IMR-90 (cell line): ENCODE results near the gene OPN1SW. TPM values are rescaled to one million over a fixed set of nuclear protein-coding genes. Genes with fewer than 3 reads are reported as not detected.

Source experiments
- ATAC-seq: fragments of 200-7000 bp; cut with Tn5 transposase; 2 replicates; pipeline ENCODE4 v1.9.1; 2020; ENCODE audit warnings: low read depth, mild to moderate bottlenecking, moderate library complexity
- BruUV-seq: library from RNA; stranded (reverse); fragments of 400-500 nt; replicated peaks from 2 replicates; lab custom pipeline; 2021; lab: Mats Ljungman, UMichigan
- CTCF ChIA-PET: fragments of 300-600 bp; formaldehyde crosslinking; extraction: SDS; loops from one replicate; lab custom pipeline; 2021; ENCODE audit warnings: antibody characterized with exemption; lab: Yijun Ruan, JAX
- POLR2A ChIA-PET: fragments of 300-600 bp; sonication (Branson Sonifier 250); formaldehyde crosslinking; loops from one replicate; lab custom pipeline; 2022; ENCODE audit warnings: antibody characterized with exemption; ENCODE audit not compliant: unreplicated experiment; lab: Charles Lee
- DNase-seq: peaks from one replicate; pipeline ENCODE4 v3.0.0; 2013
- H2AFZ ChIP-seq: replicated peaks from 2 replicates; pipeline ENCODE3; 2013; ENCODE audit warnings: low read length, mild to moderate bottlenecking; ENCODE audit not compliant: poor library complexity
- H2AK5ac ChIP-seq: 2 replicates; pipeline ENCODE4 v1.6.1; 2013; ENCODE audit warnings: low read depth, low read length, inconsistent platforms
- H2AK9ac ChIP-seq: replicated peaks from 2 replicates; pipeline ENCODE3; 2013; ENCODE audit warnings: mild to moderate bottlenecking, low read depth, low read length, moderate library complexity; ENCODE audit not compliant: poor library complexity
- H2BK120ac ChIP-seq: 2 replicates; pipeline ENCODE4 v1.6.1; 2013; ENCODE audit warnings: low read depth, low read length, inconsistent platforms
- H2BK15ac ChIP-seq: 3 replicates; pipeline ENCODE4 v1.6.1; 2013; ENCODE audit warnings: low read depth, low read length, inconsistent platforms
- H2BK20ac ChIP-seq: 2 replicates; pipeline ENCODE4 v1.6.1; 2013; ENCODE audit warnings: low read depth, mild to moderate bottlenecking, inconsistent platforms, low read length, moderate library complexity
- H2BK5ac ChIP-seq: 2 replicates; pipeline ENCODE4 v1.6.1; 2013; ENCODE audit warnings: mild to moderate bottlenecking, low read depth, low read length, inconsistent platforms; ENCODE audit not compliant: poor library complexity, severe bottlenecking
- H3K14ac ChIP-seq: replicated peaks from 2 replicates; pipeline ENCODE4 v1.6.1; 2013; ENCODE audit warnings: low read depth, low read length, inconsistent platforms
- H3K18ac ChIP-seq: 2 replicates; pipeline ENCODE4 v1.6.1; 2013; ENCODE audit warnings: low read depth, low read length, control low read depth
- H3K23ac ChIP-seq: 2 replicates; pipeline ENCODE4 v1.6.1; 2013; ENCODE audit warnings: low read depth, low read length, inconsistent platforms
- H3K27ac ChIP-seq: 2 replicates; pipeline ENCODE4 v1.5.1; 2013; ENCODE audit warnings: mild to moderate bottlenecking, control low read depth, low read length; ENCODE audit not compliant: insufficient read depth
- H3K27me3 ChIP-seq: 2 replicates; pipeline ENCODE4 v1.6.1; 2013; ENCODE audit warnings: low read length; ENCODE audit not compliant: control insufficient read depth, insufficient read depth
- H3K36me3 ChIP-seq: 2 replicates; pipeline ENCODE4 v1.6.1; 2013; ENCODE audit warnings: low read length, mixed read lengths; ENCODE audit not compliant: control insufficient read depth, insufficient read depth
- H3K4ac ChIP-seq: 2 replicates; pipeline ENCODE4 v1.6.1; 2013; ENCODE audit warnings: low read depth, low read length, inconsistent platforms
- H3K4me1 ChIP-seq: 2 replicates; pipeline ENCODE4 v1.6.1; 2013; ENCODE audit warnings: low read length, mixed read lengths; ENCODE audit not compliant: control insufficient read depth, insufficient read depth
- H3K4me2 ChIP-seq: 2 replicates; pipeline ENCODE4 v1.6.1; 2013; ENCODE audit warnings: low read depth, mild to moderate bottlenecking, control low read depth, low read length, moderate library complexity
- H3K4me3 ChIP-seq: 2 replicates; pipeline ENCODE4 v1.5.1; 2013; ENCODE audit warnings: low read depth, mild to moderate bottlenecking, control low read depth, low read length, moderate library complexity; ENCODE audit not compliant: insufficient read depth
- H3K56ac ChIP-seq: 2 replicates; pipeline ENCODE4 v1.6.1; 2013; ENCODE audit warnings: low read length, inconsistent platforms; ENCODE audit not compliant: insufficient read depth; ENCODE audit errors: extremely low read depth
- H3K79me1 ChIP-seq, 2 experiments: 2 replicates each; pipeline ENCODE4 v1.6.1; 2013; ENCODE audit warnings: low read length in 2 of 2, inconsistent platforms in 1 of 2, low read depth in 1 of 2
- H3K9ac ChIP-seq: 2 replicates; pipeline ENCODE4 v1.6.1; 2013; ENCODE audit warnings: low read depth, low read length, control low read depth
- H3K9me1 ChIP-seq: 2 replicates; pipeline ENCODE4 v1.6.1; 2013; ENCODE audit warnings: low read length, inconsistent platforms; ENCODE audit not compliant: insufficient read depth
- H3K9me3 ChIP-seq: 2 replicates; pipeline ENCODE4 v1.6.1; 2013; ENCODE audit warnings: low read length; ENCODE audit not compliant: control insufficient read depth, insufficient read depth
- H4K20me1 ChIP-seq: 2 replicates; pipeline ENCODE4 v1.6.1; 2013; ENCODE audit warnings: low read length, inconsistent platforms; ENCODE audit not compliant: insufficient read depth
- H4K5ac ChIP-seq: 2 replicates; pipeline ENCODE4 v1.6.1; 2013; ENCODE audit warnings: mild to moderate bottlenecking, low read depth, low read length, control low read depth
- H4K8ac ChIP-seq, 2 experiments: 2 replicates each; pipeline ENCODE4 v1.6.1; 2013; ENCODE audit warnings: low read depth in 2 of 2, low read length in 2 of 2, control low read depth in 1 of 2, inconsistent platforms in 1 of 2
- H4K91ac ChIP-seq: 2 replicates; pipeline ENCODE4 v1.6.1; 2013; ENCODE audit warnings: low read depth, low read length, inconsistent platforms; ENCODE audit not compliant: insufficient read depth
- MAFK ChIP-seq: IDR thresholded peaks from 2 replicates; pipeline ENCODE4 v1.6.1; 2012; ENCODE audit warnings: low read depth, low read length, improper control_type of control experiment
- POLR2A ChIP-seq: IDR thresholded peaks from 2 replicates; pipeline ENCODE4 v1.6.1; 2012; ENCODE audit warnings: mild to moderate bottlenecking, low read depth, low read length
- RFX5 ChIP-seq: IDR thresholded peaks from 2 replicates; pipeline ENCODE4 v1.8.0; 2012; ENCODE audit warnings: low read depth, mild to moderate bottlenecking, low read length, moderate library complexity
- SMC3 ChIP-seq: fragments of 150-350 bp; IDR thresholded peaks from 2 replicates; pipeline ENCODE4 v1.6.1; 2016; ENCODE audit warnings: low read depth, mild to moderate bottlenecking, antibody characterized with exemption, low read length, moderate library complexity
- WGBS, 2 experiments: methylation state at CpG; one replicate each; pipeline versions ENCODE4 v1.1.5 to v1.1.7; 2013; ENCODE audit warnings: missing lambda C conversion rate in 2 of 2; ENCODE audit not compliant: insufficient read length in 1 of 2; ENCODE audit errors: extremely low coverage in 2 of 2; 5-methylcytosine and 5-hydroxymethylcytosine counted together
- dilution Hi-C: fragments of 300-500 bp; cut with HindIII; formaldehyde crosslinking; loops from one replicate; pipeline ENCODE4 v1.14.3; 2018; ENCODE audit warnings: low sequenced_read_pairs; ENCODE audit not compliant: unreplicated experiment
- in situ Hi-C: fragments of 300-500 bp; cut with MboI; formaldehyde crosslinking; loops from 3 replicates; pipeline ENCODE4 v1.14.3; 2019; ENCODE audit warnings: low sequenced_read_pairs, inconsistent platforms, mixed read lengths
- intact Hi-C: fragments of 100-400 bp; cut with micrococcal nuclease; formaldehyde crosslinking; loops from 2 replicates; pipeline ENCODE4 v1.10.0; 2022
- polyA plus RNA-seq, 3 experiments: library from polyadenylated mRNA; depleted of rRNA; stranded (reverse); fragments of >200 nt; gene quantifications; 2 replicates each; pipeline ENCODE4 v1.2.3, GENCODE V29; 2012; ENCODE audit warnings: low replicate concordance in 1 of 3
- total RNA-seq: library from RNA; depleted of rRNA; stranded (reverse); fragments of >200 nt; gene quantifications from 2 replicates; pipeline ENCODE4 v1.2.3, GENCODE V29; 2012

Gene OPN1SW
- total and polyA plus RNA-seq, 2 of the 4 experiments (the other 2 are of a cell fraction), result not detected

DNA sequence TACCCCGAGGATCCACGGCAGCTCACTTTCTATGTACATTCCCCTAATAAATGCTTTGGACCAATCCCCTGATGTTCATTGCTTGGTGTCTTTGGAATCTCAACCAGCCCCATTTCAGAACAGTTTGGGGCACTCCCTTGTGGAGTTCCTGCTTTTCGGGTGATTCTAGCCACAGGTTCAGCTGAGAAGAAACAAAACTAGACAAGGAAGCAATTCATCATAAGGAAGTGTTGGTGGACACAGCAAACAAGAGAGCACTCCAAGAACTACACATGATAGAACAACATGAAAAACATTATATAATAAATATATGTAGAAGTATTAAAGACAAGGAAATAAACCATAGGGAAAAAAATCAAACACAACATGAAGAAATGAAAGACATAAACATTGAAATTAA lies 10.1 kb upstream of the OPN1SW start:
- Histone ChIP-seq H3K36me3 (no peaks in the 10 kb centered on the region), H2BK20ac (no peak overlapping the region), H2AFZ (no peak overlapping the region), H3K4me1 (peaks cover 6% of the 10 kb centered on the region), H2BK5ac (no peak overlapping the region), H4K91ac (no peak overlapping the region), H2AK9ac (no peak overlapping the region), H3K14ac (no peak overlapping the region), H4K20me1 (peaks cover 5% of the 10 kb centered on the region; the same call in 1 of the 2 replicates), H2AK5ac (no peak overlapping the region), H3K56ac (no peak overlapping the region), H2BK15ac (no peak overlapping the region), H3K9me3 (no peaks in the 10 kb centered on the region), H3K18ac (no peak overlapping the region), H3K4me3 (no peak overlapping the region), H4K5ac (no peak overlapping the region), H3K27me3 (peaks cover 11% of the 10 kb centered on the region; the same call in 1 of the 2 replicates), H3K23ac (no peak overlapping the region), H3K9ac (no peak overlapping the region), H3K4ac (no peak overlapping the region), H3K79me1 (no peaks in the 10 kb centered on the region), H3K4me2 (no peak overlapping the region), H4K8ac (no peak overlapping the region), H2BK120ac (no peak overlapping the region), H3K27ac (no peak overlapping the region), H3K9me1 (peaks cover 4% of the 10 kb centered on the region; the same call in 1 of the 2 replicates)
- no peak for ATAC-seq
- no TSS peak for BruUV-seq
- TF ChIP-seq MAFK (no peak), POLR2A (no peak), SMC3 (no peak), RFX5 (no peak)
- intact Hi-C loops, result no loop called here
- in situ Hi-C loops, result no loop called here
- dilution Hi-C loops, result no loop called here
- POLR2A ChIA-PET, result no interaction called here
- 90% methylated on average over 2 of the region's 3 CpGs; no CpG with 5 or more reads in 1 of the 2 experiments for WGBS, 2 experiments
- DNase-seq, result no peak
- CTCF ChIA-PET, result no interaction called here
